Left colon (tissue), 2 donors: ENCODE data around the gene ARPP21. TPM values are rescaled to one million over a fixed set of nuclear protein-coding genes. Genes with fewer than 3 reads are reported as not detected.

ENCODE experiments used
- ATAC-seq: fragments of 200-7000 bp; cut with Tn5 transposase; one replicate; pipeline ENCODE4 v1.9.1; 2020; ENCODE audit warnings: mild to moderate bottlenecking, moderate library complexity
- DNase-seq, 2 donors: peaks; one replicate each; pipeline ENCODE4 v3.0.0-alpha.2; 2020
- intact Hi-C, 2 donors: fragments of 100-400 bp; cut with DNase I in 1 of 2; cut with micrococcal nuclease in 1 of 2; formaldehyde crosslinking; loops; one replicate each; pipeline versions ENCODE4 v1.11.2 to v1.14.0; 2022; cut with DNase I, micrococcal nuclease
- total RNA-seq, 2 donors: library from RNA; stranded (reverse); fragmentation: NEBNext Ultra II Directional; extraction: Animal tissue kit (Norgen Biotek cat#: 25700); gene quantifications; one replicate each; pipeline ENCODE4 v1.2.1, GENCODE V29; 2021
- donor health status: DM: no; HTN: no; CAD: no.
- donor health status: DM: yes; HTN: yes; CAD: no.

ARPP21 gene
- total RNA-seq, 2 donors from 2014 or later: 0.14 TPM; not detected in 1

GRCh38 chr3:35670408-35670965 lies 31.2 kb downstream of the ARPP21 start:
- intact Hi-C loops: no loop called here
- no peak for DNase-seq
- no peak for ATAC-seq

GRCh38 chr3:35671483-35671882 lies 32.2 kb downstream of the ARPP21 start:
- intact Hi-C loops: no loop called here
- no peak for ATAC-seq
- DNase-seq: no peak

GRCh38 chr3:35673017-35673416 lies 33.7 kb downstream of the ARPP21 start:
- DNase-seq (no peak), ATAC-seq (no peak)
- intact Hi-C loops: no loop called here

GRCh38 chr3:35674451-35675109 lies 35.3 kb downstream of the ARPP21 start:
- ATAC-seq: no peak
- DNase-seq: no peak
- intact Hi-C loops: no loop called here

GRCh38 chr3:35675206-35675605 lies 35.9 kb downstream of the ARPP21 start:
- no peak for ATAC-seq

GRCh38 chr3:35675621-35676020 lies 36.3 kb downstream of the ARPP21 start:
- DNase-seq: no peak
- intact Hi-C loops: no loop called here
- ATAC-seq: no peak

More at GRCh38 chr3:35675206-35675605, 35.9 kb downstream of the ARPP21 start:
- intact Hi-C loops: no loop called here
- no peak for DNase-seq

GRCh38 chr3:35677797-35678196 lies 38.5 kb downstream of the ARPP21 start:
- intact Hi-C loops: no loop called here
- DNase-seq: no peak
- no peak for ATAC-seq

GRCh38 chr3:35678643-35679161 lies 39.4 kb downstream of the ARPP21 start:
- DNase-seq: no peak
- intact Hi-C loops: no loop called here

GRCh38 chr3:35679409-35680080 lies 40.2 kb downstream of the ARPP21 start:
- DNase-seq: no peak
- intact Hi-C loops: no loop called here
- ATAC-seq: no peak

More at GRCh38 chr3:35678643-35679161, 39.4 kb downstream of the ARPP21 start:
- ATAC-seq: no peak

- intact Hi-C loops: no loop called here
- ATAC-seq (no peak), DNase-seq (no peak)
These were observed 41.7 kb downstream of the ARPP21 start for GRCh38 chr3:35680866-35681650.

GRCh38 chr3:35685153-35685552 lies 45.8 kb downstream of the ARPP21 start:
- intact Hi-C loops: no loop called here
- no peak for ATAC-seq

GRCh38 chr3:35688826-35689225 lies 49.5 kb downstream of the ARPP21 start:
- intact Hi-C loops: no loop called here
- DNase-seq: no peak
- ATAC-seq: no peak

More at GRCh38 chr3:35685153-35685552, 45.8 kb downstream of the ARPP21 start:
- no peak for DNase-seq

- DNase-seq: no peak
- ATAC-seq: no peak
- intact Hi-C loops: no loop called here
These were observed 50.9 kb downstream of the ARPP21 start for GRCh38 chr3:35690271-35690670.

GRCh38 chr3:35705904-35706303 lies 66.6 kb downstream of the ARPP21 start:
- no peak for ATAC-seq
- intact Hi-C loops: no loop called here
- DNase-seq: no peak

- intact Hi-C loops: no loop called here
- no peak for ATAC-seq
These were observed 68.6 kb downstream of the ARPP21 start for GRCh38 chr3:35707904-35708303.

GRCh38 chr3:35708394-35709271 lies 69.3 kb downstream of the ARPP21 start:
- no peak for ATAC-seq
- no peak for DNase-seq
- intact Hi-C loops: no loop called here

More at GRCh38 chr3:35707904-35708303, 68.6 kb downstream of the ARPP21 start:
- DNase-seq: no peak

GRCh38 chr3:35709691-35710090 lies 70.4 kb downstream of the ARPP21 start:
- DNase-seq: no peak
- no peak for ATAC-seq
- intact Hi-C loops: no loop called here

GRCh38 chr3:35710554-35710953 lies 71.2 kb downstream of the ARPP21 start:
- no peak for DNase-seq
- ATAC-seq: no peak
- intact Hi-C loops: no loop called here
